ENCODE measurements around the gene COL12A1. TPM values are rescaled to one million over a fixed set of nuclear protein-coding genes. Genes with fewer than 3 reads are reported as not detected.

Gene COL12A1
- total and polyA plus RNA-seq, 10 of the 15 experiments (the other 5 are each of a cell fraction or from before 2014, with no cell fraction given), result under 0.01 to 0.69 (median 0.11) TPM; not detected in 6

- TF ChIP-seq ZBTB40 (IDR thresholded peaks at IDR 0.05; ENCODE audit: borderline replicate concordance), result no peak
- TF ChIP-seq MAX (IDR thresholded peaks at IDR 0.05; ENCODE audit: low read depth, low read length), result no peak
- TF ChIP-seq IKZF1 (conservative IDR thresholded peaks at IDR 0.05), result no peak
- TF ChIP-seq ESRRA (IDR thresholded peaks at IDR 0.05; ENCODE audit: low read length), result no peak
These were observed 2.1 kb downstream of the COL12A1 start (continued) for GRCh38 chr6:75203721-75204120.

- peaks cover 32% of the 10 kb centered on the region in 2 experiments for H3K27me3 ChIP-seq (replicated peaks in 1 of 2; ENCODE audit: control insufficient read depth in 2 of 2, insufficient read depth in 2 of 2, low read length in 1 of 2)
- no peak overlapping the region for H2AFZ ChIP-seq (ENCODE audit: control insufficient read depth, low read depth, low read length)
- no TSS peak for BruUV-seq (replicated peaks)
- intact Hi-C loops (cut with micrococcal nuclease; ENCODE audit: unreplicated experiment) (loop anchor here (5.0 to 10.0 kb wide), 4 partner anchors 268 to 605 kb away; no protein-coding TSS in a partner anchor), in situ Hi-C loops (cut with MboI) (loop anchor here (5.0 to 10.0 kb wide), 2 partner anchors 788 to 1110 kb away; no protein-coding TSS in a partner anchor)
- 38% methylated on average over 12 of the region's 12 CpGs for WGBS (ENCODE audit: insufficient coverage, insufficient replicate concordance, low lambda C conversion rate, missing lambda C conversion rate)
- no peak overlapping the region for H3K4me2 ChIP-seq (ENCODE audit: control insufficient read depth, insufficient read depth)
- no peaks in the 10 kb centered on the region; the same call in 1 of the 2 replicates for H4K20me1 ChIP-seq (ENCODE audit: control insufficient read depth, insufficient read depth)
- H3K9me3 ChIP-seq (replicated peaks; ENCODE audit: control insufficient read depth, insufficient read depth, low read length), result no peaks in the 10 kb centered on the region
- ChIA-PET RAD21 (ENCODE audit: unreplicated experiment) (interaction anchor here (1.3 to 4.4 kb wide), 5 partner anchors 788 to 1111 kb away, joined by 3 to 64 read pairs (median 11); no protein-coding TSS in a partner anchor), SMC1A (ENCODE audit: uncharacterized antibody, unreplicated experiment) (interaction anchor here (0.8 to 4.7 kb wide), 5 partner anchors 615 to 1463 kb away, joined by 3 to 60 read pairs (median 3); no protein-coding TSS in a partner anchor), CTCF (interaction anchor here (0.7 to 5.5 kb wide), 12 partner anchors 10 to 1465 kb away, joined by 3 to 69 read pairs (median 5); no protein-coding TSS in a partner anchor), POLR2A (no interaction called here)
- FAIRE-seq (no peak), ATAC-seq (no peak), DNase-seq (ENCODE audit: low read depth, low spot score) (no peak)
- no peaks in the 10 kb centered on the region for H3K79me2 ChIP-seq (ENCODE audit: control insufficient read depth, insufficient read depth, low read length)
- H3K4me1 ChIP-seq (ENCODE audit: control insufficient read depth, insufficient read depth, low read length), result no peaks in the 10 kb centered on the region
- no peaks in the 10 kb centered on the region for H3K36me3 ChIP-seq (ENCODE audit: control insufficient read depth in 2 of 2, insufficient read depth in 2 of 2, low read length in 1 of 2)
- H3K4me3 ChIP-seq, result no peak overlapping the region
- TF ChIP-seq ASH2L (IDR thresholded peaks at IDR 0.05; ENCODE audit: borderline replicate concordance, low read depth) (no peak), LARP7 (IDR thresholded peaks at IDR 0.05) (no peak), PRDM15 (CRISPR knock-in tag; IDR thresholded peaks at IDR 0.05) (no peak), SMAD5 (IDR thresholded peaks at IDR 0.05; ENCODE audit: low read depth) (no peak), FOXM1 (IDR thresholded peaks at IDR 0.05; ENCODE audit: low read depth, low read length) (no peak), ETV6 (conservative IDR thresholded peaks at IDR 0.05 in 1 of 2, IDR thresholded peaks at IDR 0.05 in 1 of 2; ENCODE audit: borderline replicate concordance in 1 of 2, low read depth in 1 of 2) (no peak), CREB1 (IDR thresholded peaks at IDR 0.05; ENCODE audit: low read depth) (no peak), ZSCAN29 (IDR thresholded peaks at IDR 0.05) (no peak), IKZF1 (conservative IDR thresholded peaks at IDR 0.05) (no peak), EGR1 (IDR thresholded peaks at IDR 0.05; ENCODE audit: borderline replicate concordance in 1 of 2, low read depth in 2 of 2, low read length in 2 of 2) (no peak), NBN (IDR thresholded peaks at IDR 0.05) (no peak)
- H3K9ac ChIP-seq (ENCODE audit: control insufficient read depth, insufficient read depth, low read length), result no peak overlapping the region
- no peak overlapping the region for H3K27ac ChIP-seq (ENCODE audit: control insufficient read depth, insufficient read depth)
These were observed 3.1 kb downstream of the COL12A1 start for GRCh38 chr6:75202676-75203131.
